Measurements from ENCODE around the gene FBXO10. TPM values are rescaled to one million over a fixed set of nuclear protein-coding genes. Genes with fewer than 3 reads are reported as not detected.

FBXO10 gene
- total RNA-seq, 1 donor from 2014 or later = 8.2 TPM

GRCh38 chr9:37496020-37496419 is 80.2 kb downstream of the FBXO10 start:
- H3K9me3 ChIP-seq = no peaks in the 10 kb centered on the region
- peak overlapping the region; percentile 40 to 86 for H3K27ac ChIP-seq
- H3K4me3 ChIP-seq = no peak overlapping the region
- peaks cover 4 to 9% of the 10 kb centered on the region in 2 donors for H3K4me1 ChIP-seq
- no peak for TF ChIP-seq CTCF (IDR thresholded peaks at IDR 0.05)
- intact Hi-C loops (cut with DNase I) = no loop called here
- DNase-seq (ENCODE audit: low spot score in 2 of 2) = peak in 1 of 2 donors; percentile 46
- peaks cover 34 to 61% of the 10 kb centered on the region in 2 donors for H3K36me3 ChIP-seq
- no peaks in the 10 kb centered on the region for H3K27me3 ChIP-seq

GRCh38 chr9:37495571-37495970 is 80.6 kb downstream of the FBXO10 start:
- intact Hi-C loops (cut with DNase I) = no loop called here
- Histone ChIP-seq H3K9me3 (no peaks in the 10 kb centered on the region), H3K27ac (peak overlapping the region; percentile 40 to 86), H3K4me3 (no peak overlapping the region), H3K27me3 (no peaks in the 10 kb centered on the region), H3K36me3 (peaks cover 30 to 62% of the 10 kb centered on the region in 2 donors), H3K4me1 (peaks cover 4 to 9% of the 10 kb centered on the region in 2 donors)
- TF ChIP-seq CTCF (IDR thresholded peaks at IDR 0.05) = no peak
- peak in 1 of 2 donors; percentile 71 for DNase-seq (ENCODE audit: low spot score in 2 of 2)

- DNase-seq (ENCODE audit: low spot score in 2 of 2) = no peak
- no peaks in the 10 kb centered on the region for H3K9me3 ChIP-seq
- H3K36me3 ChIP-seq = peaks cover 18 to 44% of the 10 kb centered on the region in 2 donors
- H3K27me3 ChIP-seq = no peaks in the 10 kb centered on the region
- intact Hi-C loops (cut with DNase I) = no loop called here
- H3K4me1 ChIP-seq = peaks cover 5 to 18% of the 10 kb centered on the region in 2 donors
- no peak for TF ChIP-seq CTCF (IDR thresholded peaks at IDR 0.05)
- no peak overlapping the region for H3K27ac ChIP-seq
- no peak overlapping the region for H3K4me3 ChIP-seq
Observed at GRCh38 chr9:37491939-37492338, 84.2 kb downstream of the FBXO10 start.

GRCh38 chr9:37486616-37487548 is 89.3 kb downstream of the FBXO10 start:
- peak; percentile 33 to 92 for DNase-seq (ENCODE audit: low spot score in 2 of 2)
- no peaks in the 10 kb centered on the region for H3K27me3 ChIP-seq
- no peaks in the 10 kb centered on the region for H3K9me3 ChIP-seq
- H3K4me1 ChIP-seq = peaks cover 12 to 19% of the 10 kb centered on the region in 2 donors
- H3K4me3 ChIP-seq = peak overlapping the region; percentile 53 to 88
- H3K27ac ChIP-seq = peak overlapping the region; percentile 88 to 94
- TF ChIP-seq CTCF (IDR thresholded peaks at IDR 0.05) = no peak
- intact Hi-C loops (cut with DNase I) = loop anchor here (1.0 to 5.0 kb wide), 3 partner anchors 65 to 905 kb away; partner anchors contain the start of genes ALDH1B1, DCAF10 and GRHPR
- peaks cover 4 to 22% of the 10 kb centered on the region in 2 donors for H3K36me3 ChIP-seq

- Histone ChIP-seq H3K4me1 (peaks cover 12 to 19% of the 10 kb centered on the region in 2 donors), H3K4me3 (peak overlapping the region; percentile 53 to 88), H3K9me3 (no peaks in the 10 kb centered on the region), H3K36me3 (peaks cover 4 to 18% of the 10 kb centered on the region in 2 donors), H3K27ac (peak overlapping the region; percentile 88 to 94), H3K27me3 (no peaks in the 10 kb centered on the region)
- TF ChIP-seq CTCF (IDR thresholded peaks at IDR 0.05) = no peak
- DNase-seq (ENCODE audit: low spot score in 2 of 2) = peak in 1 of 2 donors; percentile 56
- intact Hi-C loops (cut with DNase I) = loop anchor here (5.0 kb wide), 2 partner anchors 316 to 906 kb away; partner anchors contain the start of genes ALDH1B1 and DCAF10
Observed at GRCh38 chr9:37486256-37486615, 89.9 kb downstream of the FBXO10 start.
